CD4-positive, alpha-beta T cell (primary cell): ENCODE measurements around the gene ABCF2. TPM values are rescaled to one million over a fixed set of nuclear protein-coding genes. Genes with fewer than 3 reads are reported as not detected.

ENCODE experiments used
- ATAC-seq: fragments of 200-7000 bp; cut with Tn5 transposase; one replicate; pipeline ENCODE4 v1.10.0; 2022; ENCODE audit warnings: mild to moderate bottlenecking; ENCODE audit not compliant: poor library complexity
- CTCF ChIA-PET: fragments of 350-600 bp; sonication (Branson Sonifier 250); formaldehyde crosslinking; loops from one replicate; lab custom pipeline; 2021; ENCODE audit warnings: antibody characterized with exemption, inconsistent platforms; lab: Charles Lee
- POLR2A ChIA-PET: fragments of 350-600 bp; sonication (Branson Sonifier 250); formaldehyde crosslinking; loops from one replicate; lab custom pipeline; 2021; ENCODE audit warnings: antibody characterized with exemption, inconsistent platforms; lab: Charles Lee
- DNase-seq, 14 experiments: peaks; one replicate each; pipeline ENCODE4 v3.0.0-alpha.2; 2013 to 2020; ENCODE audit warnings: mixed read lengths in 2 of 14
- H3K27ac ChIP-seq, 2 donors: one replicate each; pipeline versions ENCODE4 v1.5.1 to v1.7.0; 2013; ENCODE audit warnings: low read length in 2 of 2, low read depth in 1 of 2, mild to moderate bottlenecking in 1 of 2
- H3K27me3 ChIP-seq, 2 experiments: 1 replicate in 1 of 2; 2 replicates in 1 of 2; pipeline versions ENCODE4 v1.6.1 to v1.7.0; 2013; ENCODE audit warnings: low read length in 2 of 2, control low read depth in 1 of 2, mild to moderate bottlenecking in 1 of 2, moderate library complexity in 1 of 2; ENCODE audit not compliant: insufficient read depth in 2 of 2, control insufficient read depth in 1 of 2
- H3K36me3 ChIP-seq: one replicate; pipeline ENCODE4 v1.6.1; 2013; ENCODE audit warnings: low read length, control low read depth; ENCODE audit not compliant: insufficient read depth
- H3K4me1 ChIP-seq: one replicate; pipeline ENCODE4 v1.6.1; 2013; ENCODE audit warnings: low read length, control low read depth; ENCODE audit not compliant: insufficient read depth
- H3K4me3 ChIP-seq: one replicate; pipeline ENCODE4 v1.5.1; 2013; ENCODE audit warnings: mild to moderate bottlenecking, low read length, moderate library complexity
- H3K9me3 ChIP-seq, 2 experiments: 1 replicate in 1 of 2; 2 replicates in 1 of 2; pipeline versions ENCODE4 v1.6.1 to v1.7.0; 2013; ENCODE audit warnings: low read length in 2 of 2, mild to moderate bottlenecking in 2 of 2, control low read depth in 1 of 2, moderate library complexity in 1 of 2; ENCODE audit not compliant: control insufficient read depth in 1 of 2, insufficient read depth in 1 of 2
- H3K27ac Mint-ChIP-seq: one replicate; pipeline ENCODE4 v1.8.0; 2020; ENCODE audit warnings: mixed read lengths
- H3K27me3 Mint-ChIP-seq: one replicate; pipeline ENCODE4 v1.8.0; 2021; ENCODE audit warnings: mixed read lengths
- H3K36me3 Mint-ChIP-seq: one replicate; pipeline ENCODE4 v1.8.0; 2021; ENCODE audit warnings: low read depth, mixed read lengths
- H3K4me1 Mint-ChIP-seq: one replicate; pipeline ENCODE4 v1.8.0; 2021; ENCODE audit warnings: low read depth, mixed read lengths
- H3K4me3 Mint-ChIP-seq: one replicate; pipeline ENCODE4 v1.8.0; 2020; ENCODE audit warnings: mild to moderate bottlenecking, mixed read lengths
- H3K9me3 Mint-ChIP-seq: one replicate; pipeline ENCODE4 v1.8.0; 2020; ENCODE audit warnings: mixed read lengths
- intact Hi-C, 2 experiments: fragments of 100-400 bp; cut with DNase I in 1 of 2; cut with micrococcal nuclease in 1 of 2; formaldehyde crosslinking; loops; one replicate each; pipeline versions ENCODE4 v1.15.1 to v1.9.0; 2023 to 2025; cut with DNase I, micrococcal nuclease
- total RNA-seq, 174 experiments: library from RNA in 2 of 174; stranded (reverse) in 2 of 174; gene quantifications; one replicate each; pipeline ENCODE4 v1.2.3 and lab custom pipeline; 2021 to 2026
- TF ChIP-seq, protein P1 (sequence below): fragments of 200-600 bp; IDR thresholded peaks from one replicate; pipeline ENCODE4 v1.8.0; 2022; ENCODE audit warnings: antibody characterized with exemption, mild to moderate bottlenecking

Gene ABCF2
- total RNA-seq, 2 experiments from 2014 or later, result 12.3 to 13.2 TPM

DNA sequence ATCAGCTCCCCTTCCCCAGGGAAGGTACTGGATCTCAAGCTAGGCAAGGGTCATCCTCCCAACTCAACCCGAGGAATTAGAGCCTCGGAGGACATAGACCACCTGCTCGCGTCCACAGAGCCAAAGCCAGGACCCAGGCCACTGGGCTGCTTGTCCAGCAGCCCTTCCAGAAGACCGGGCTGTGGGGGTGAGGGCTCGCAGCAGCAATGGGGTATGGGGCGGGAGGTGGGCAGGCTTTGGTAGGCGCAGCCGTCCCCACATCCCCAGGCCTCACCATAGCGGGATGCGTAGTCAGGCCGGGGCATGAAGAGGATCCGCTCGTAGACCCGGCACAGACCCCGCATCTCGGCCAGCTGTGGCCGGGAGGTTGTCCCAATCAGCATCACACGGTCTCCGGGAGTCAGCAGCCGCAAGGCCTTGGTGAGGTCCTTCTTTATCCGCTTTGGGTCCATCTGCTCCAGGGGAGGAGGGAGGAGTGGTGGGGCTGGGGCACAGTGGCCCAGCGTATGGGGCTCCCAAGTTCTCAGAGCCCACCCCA is 34.9 kb downstream of the ABCF2 start:
- Mint-ChIP-seq H3K27me3 (peaks cover 11% of the 10 kb centered on the region), H3K4me3 (no peak overlapping the region), H3K9me3 (no peaks in the 10 kb centered on the region), H3K4me1 (peaks cover 5% of the 10 kb centered on the region), H3K36me3 (no peaks in the 10 kb centered on the region), H3K27ac (no peak overlapping the region)
- no peak overlapping the region for H3K27ac ChIP-seq
- H3K9me3 ChIP-seq, result no peaks in the 10 kb centered on the region
- peaks cover 24% of the 10 kb centered on the region for H3K4me1 ChIP-seq
- ATAC-seq (no peak), DNase-seq (no peak)
- intact Hi-C loops, result no loop called here
- POLR2A ChIA-PET, result no interaction called here
- CTCF ChIA-PET, result no interaction called here
- no peaks in the 10 kb centered on the region for H3K36me3 ChIP-seq
- no peak overlapping the region for H3K4me3 ChIP-seq
- TF ChIP-seq, protein P1, sequence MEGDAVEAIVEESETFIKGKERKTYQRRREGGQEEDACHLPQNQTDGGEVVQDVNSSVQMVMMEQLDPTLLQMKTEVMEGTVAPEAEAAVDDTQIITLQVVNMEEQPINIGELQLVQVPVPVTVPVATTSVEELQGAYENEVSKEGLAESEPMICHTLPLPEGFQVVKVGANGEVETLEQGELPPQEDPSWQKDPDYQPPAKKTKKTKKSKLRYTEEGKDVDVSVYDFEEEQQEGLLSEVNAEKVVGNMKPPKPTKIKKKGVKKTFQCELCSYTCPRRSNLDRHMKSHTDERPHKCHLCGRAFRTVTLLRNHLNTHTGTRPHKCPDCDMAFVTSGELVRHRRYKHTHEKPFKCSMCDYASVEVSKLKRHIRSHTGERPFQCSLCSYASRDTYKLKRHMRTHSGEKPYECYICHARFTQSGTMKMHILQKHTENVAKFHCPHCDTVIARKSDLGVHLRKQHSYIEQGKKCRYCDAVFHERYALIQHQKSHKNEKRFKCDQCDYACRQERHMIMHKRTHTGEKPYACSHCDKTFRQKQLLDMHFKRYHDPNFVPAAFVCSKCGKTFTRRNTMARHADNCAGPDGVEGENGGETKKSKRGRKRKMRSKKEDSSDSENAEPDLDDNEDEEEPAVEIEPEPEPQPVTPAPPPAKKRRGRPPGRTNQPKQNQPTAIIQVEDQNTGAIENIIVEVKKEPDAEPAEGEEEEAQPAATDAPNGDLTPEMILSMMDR, result no peak
- H3K27me3 ChIP-seq, result peaks cover 0 to 4% of the 10 kb centered on the region in 2 experiments

DNA sequence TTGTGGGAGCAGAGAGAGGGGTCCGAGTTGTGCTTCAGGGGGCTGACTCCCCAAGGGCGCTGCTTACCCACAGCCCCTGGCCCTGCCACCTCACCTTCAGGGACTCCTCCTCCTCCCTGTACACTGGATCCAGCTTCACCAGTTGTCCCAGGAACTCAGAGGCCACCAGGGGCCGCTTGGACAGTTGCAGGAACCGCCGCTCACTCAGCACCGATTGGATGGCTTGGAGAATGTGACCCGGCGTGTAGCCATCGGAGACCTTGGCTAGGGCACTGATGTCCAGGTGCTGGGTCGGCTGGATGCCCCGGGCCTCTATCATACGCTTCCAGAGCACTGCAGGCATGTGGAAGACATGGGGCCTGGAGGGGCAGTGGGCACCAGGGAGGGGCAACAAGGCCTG is 35.5 kb downstream of the ABCF2 start:
- no peak for DNase-seq
- Histone ChIP-seq H3K4me3 (no peak overlapping the region), H3K27me3 (peaks cover 0 to 4% of the 10 kb centered on the region in 2 experiments), H3K4me1 (peaks cover 24% of the 10 kb centered on the region), H3K27ac (no peak overlapping the region), H3K9me3 (no peaks in the 10 kb centered on the region), H3K36me3 (no peaks in the 10 kb centered on the region)
- TF ChIP-seq, protein P1, result no peak
- Mint-ChIP-seq H3K4me3 (no peak overlapping the region), H3K9me3 (no peaks in the 10 kb centered on the region), H3K4me1 (peaks cover 5% of the 10 kb centered on the region), H3K36me3 (no peaks in the 10 kb centered on the region), H3K27me3 (peaks cover 11% of the 10 kb centered on the region), H3K27ac (no peak overlapping the region)
- ChIA-PET POLR2A (no interaction called here), CTCF (no interaction called here)
- no peak for ATAC-seq
- intact Hi-C loops, result no loop called here

DNA sequence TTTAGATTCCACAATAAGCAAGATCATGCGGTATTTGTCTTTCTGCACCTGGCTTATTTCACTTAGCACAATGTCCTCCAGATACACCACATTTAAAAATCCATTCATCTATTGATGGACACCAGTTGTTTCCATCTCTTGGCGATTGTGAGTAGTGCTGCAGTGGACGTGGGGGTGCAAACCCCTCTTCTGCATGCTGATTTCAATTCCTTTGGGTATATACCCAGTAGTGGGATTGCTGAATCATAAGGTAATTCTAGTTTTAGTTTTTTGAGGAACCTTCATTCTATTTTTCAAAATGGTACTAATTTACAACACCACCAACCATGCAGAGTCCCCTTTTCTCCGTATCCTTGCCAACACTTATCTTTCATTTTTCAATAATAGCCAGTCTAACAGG is 38.0 kb downstream of the ABCF2 start:
- no peaks in the 10 kb centered on the region for H3K4me1 Mint-ChIP-seq
- TF ChIP-seq, protein P1, result no peak
- no peaks in the 10 kb centered on the region for H3K27me3 Mint-ChIP-seq
- peaks cover 4% of the 10 kb centered on the region for H3K4me1 ChIP-seq
- H3K9me3 Mint-ChIP-seq, result no peaks in the 10 kb centered on the region
- DNase-seq (no peak), ATAC-seq (no peak)
- H3K4me3 ChIP-seq, result no peak overlapping the region
- no peaks in the 10 kb centered on the region for H3K36me3 Mint-ChIP-seq
- no peak overlapping the region for H3K27ac Mint-ChIP-seq
- POLR2A ChIA-PET, result no interaction called here
- H3K27me3 ChIP-seq, result peaks cover 0 to 2% of the 10 kb centered on the region in 2 experiments
- no peaks in the 10 kb centered on the region for H3K9me3 ChIP-seq
- no peak overlapping the region for H3K27ac ChIP-seq
- CTCF ChIA-PET, result no interaction called here
- H3K4me3 Mint-ChIP-seq, result no peak overlapping the region
- no peaks in the 10 kb centered on the region for H3K36me3 ChIP-seq
- intact Hi-C loops, result no loop called here
